GM19023 (cell line): ENCODE data around the gene CUX1.
"Not testable (repeated sequence)": the region's sequence is repeated elsewhere in the genome, so short reads cannot be mapped to it uniquely, and the experiment has no call there.

Source experiments
- ATAC-seq: cut with Tn5 transposase; IDR thresholded peaks from one replicate; pipeline ENCODE4 v1.9.1; 2021; ENCODE audit warnings: mild to moderate bottlenecking, moderate library complexity; ENCODE audit not compliant: unreplicated experiment

Gene CUX1

GRCh38 chr7:102223184-102223583, 405.8 kb downstream of the CUX1 start:
- no peak for ATAC-seq

GRCh38 chr7:102225025-102225424, 407.6 kb downstream of the CUX1 start:
- no peak for ATAC-seq

DNA sequence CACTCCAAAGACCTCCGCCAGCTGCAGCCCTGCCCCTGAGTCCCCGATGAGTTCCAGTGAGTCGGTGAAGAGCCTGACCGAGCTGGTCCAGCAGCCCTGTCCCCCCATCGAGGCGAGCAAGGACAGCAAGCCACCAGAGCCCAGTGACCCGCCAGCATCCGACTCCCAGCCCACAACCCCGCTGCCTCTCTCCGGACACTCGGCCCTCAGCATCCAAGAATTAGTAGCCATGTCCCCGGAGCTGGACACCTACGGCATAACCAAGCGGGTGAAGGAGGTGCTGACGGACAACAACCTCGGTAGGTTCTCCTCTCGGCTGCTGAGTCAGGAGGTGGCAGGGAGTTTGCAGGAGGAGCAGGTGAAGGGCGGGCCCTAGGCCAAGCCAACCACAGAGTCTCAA, 409.9 kb downstream of the CUX1 start:
- no peak for ATAC-seq

DNA sequence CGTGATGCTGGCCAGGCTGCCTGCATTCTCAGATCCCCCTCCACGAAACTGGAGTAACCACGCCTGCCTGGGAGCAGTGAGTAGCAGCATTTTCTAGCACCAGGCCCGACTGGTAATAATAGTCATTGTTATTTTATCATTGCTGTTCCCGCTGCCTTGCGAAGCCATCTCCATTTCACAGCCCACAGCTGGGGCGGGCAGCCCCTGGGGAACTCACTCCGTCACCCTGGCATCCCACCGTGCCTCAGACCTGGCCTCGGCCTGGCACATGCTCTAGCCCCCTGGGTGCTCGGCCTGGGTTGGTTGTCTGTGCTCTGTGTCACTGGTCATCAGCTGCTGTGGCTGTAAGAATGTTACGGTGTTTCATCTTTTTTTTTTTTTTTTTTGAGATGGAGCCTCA, 411.5 kb downstream of the CUX1 start:
- no peak for ATAC-seq

DNA sequence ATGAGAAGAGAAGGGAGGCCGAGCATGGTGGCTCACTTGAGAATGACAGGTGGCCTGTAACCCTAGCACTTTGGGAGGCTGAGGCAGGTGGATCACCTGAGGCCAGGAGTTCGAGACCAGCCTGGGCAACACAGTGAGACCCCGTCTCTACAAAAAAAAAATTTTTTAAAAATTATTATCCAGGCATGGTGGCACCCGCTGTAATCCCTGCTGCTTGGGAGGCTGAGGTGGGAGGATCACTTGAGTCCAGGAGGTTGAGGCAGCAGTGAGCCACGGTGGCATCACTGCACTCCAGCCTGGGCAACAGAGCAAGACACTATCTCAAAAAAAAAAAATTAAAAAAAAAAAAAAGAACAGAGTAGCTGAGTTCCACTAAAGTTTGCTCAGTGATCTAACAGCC, 412.7 kb downstream of the CUX1 start:
- ATAC-seq = not testable (repeated sequence)

DNA sequence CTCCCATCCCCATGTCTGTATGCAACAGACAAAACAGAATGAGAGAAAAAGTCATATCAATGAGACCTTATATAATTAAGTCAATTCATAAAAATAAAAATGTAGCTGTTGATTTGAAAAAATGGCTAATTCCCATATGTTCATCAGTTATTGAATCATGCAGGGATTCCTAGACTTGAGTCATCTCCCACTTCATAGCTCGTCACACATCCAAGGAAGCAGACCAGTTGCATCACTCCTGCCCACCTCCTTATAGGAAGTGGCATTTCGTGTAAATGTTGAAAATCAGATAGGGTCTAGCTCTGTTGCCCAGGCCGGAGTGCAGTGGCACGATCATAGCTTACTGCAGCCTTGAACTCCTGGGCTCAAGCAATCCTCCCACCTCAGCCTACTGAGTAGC, 413.2 kb downstream of the CUX1 start:
- ATAC-seq = no peak

DNA sequence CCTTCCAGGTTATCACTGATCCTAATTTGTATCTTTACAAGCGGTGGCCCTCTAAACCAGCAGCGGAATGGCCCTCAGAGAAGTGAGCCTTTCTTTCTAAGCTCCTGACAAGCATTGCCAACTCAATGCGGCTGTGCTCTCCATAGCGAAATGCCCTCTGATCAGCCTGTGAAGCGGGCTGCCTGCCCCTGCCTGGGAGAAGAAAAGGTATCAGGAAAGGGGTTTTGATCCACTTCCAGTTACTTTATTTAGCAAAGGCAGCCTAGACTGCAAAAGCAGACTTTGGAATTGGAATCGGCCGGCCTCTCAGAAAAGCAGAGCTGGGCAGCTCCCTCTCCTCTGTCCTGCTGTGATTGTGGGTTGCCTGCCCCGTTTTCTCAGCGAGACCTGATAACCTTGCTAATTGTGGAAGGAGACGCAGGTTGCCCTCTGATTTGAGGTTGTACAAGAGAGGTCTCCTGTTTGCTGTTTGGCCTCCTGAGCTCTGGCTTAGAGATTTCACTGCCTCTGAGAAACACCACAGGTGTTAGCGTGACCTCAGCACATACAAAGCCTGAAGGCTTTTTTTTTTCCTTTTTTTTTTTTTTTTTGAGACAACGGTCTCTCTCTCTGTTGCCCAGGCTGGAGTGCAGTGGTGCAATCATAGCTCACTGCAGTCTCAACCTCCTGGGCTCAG, 415.3 kb downstream of the CUX1 start:
- ATAC-seq = no peak

DNA sequence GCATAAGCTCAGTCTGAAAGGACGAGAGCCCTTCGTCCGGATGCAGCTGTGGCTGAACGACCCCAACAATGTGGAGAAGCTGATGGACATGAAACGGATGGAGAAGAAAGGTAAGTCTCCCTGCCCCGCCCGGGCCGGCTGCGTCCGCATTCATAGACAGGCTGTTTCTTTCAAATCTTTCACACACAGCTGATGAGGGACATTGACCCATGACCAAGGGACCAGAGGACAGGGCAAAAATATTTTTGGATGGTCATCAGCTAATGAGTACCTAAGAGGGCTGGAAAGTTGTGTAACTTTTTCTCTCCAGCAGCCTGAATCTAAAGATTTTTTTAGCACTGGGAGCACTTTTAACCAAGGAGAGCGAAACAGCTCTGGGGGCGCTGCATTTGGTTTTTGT, 416.7 kb downstream of the CUX1 start:
- ATAC-seq = no peak

- ATAC-seq = no peak
These were observed 417.6 kb downstream of the CUX1 start for GRCh38 chr7:102234801-102235550.

DNA sequence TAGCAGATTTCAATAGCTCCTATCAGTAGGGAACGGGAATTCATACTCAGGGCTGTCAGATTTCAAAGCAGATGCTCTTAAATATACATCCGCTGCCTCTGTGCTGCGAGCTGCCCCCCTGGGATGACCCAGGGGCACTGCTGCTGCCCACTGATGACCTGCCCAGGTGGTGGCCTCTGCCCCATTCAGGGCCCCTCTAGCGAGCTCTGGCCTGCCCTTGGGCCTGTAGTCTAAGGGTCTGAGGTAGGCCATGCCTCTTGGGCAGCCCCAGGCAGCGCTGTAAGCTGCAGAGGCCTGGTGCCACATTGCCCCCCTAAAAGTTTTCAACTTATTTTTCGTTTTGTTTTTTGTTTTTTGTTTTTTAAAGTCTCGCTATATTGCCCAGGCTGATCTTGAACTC, 418.7 kb downstream of the CUX1 start:
- ATAC-seq = no peak

GRCh38 chr7:102236592-102237287, 419.3 kb downstream of the CUX1 start:
- no peak for ATAC-seq

DNA sequence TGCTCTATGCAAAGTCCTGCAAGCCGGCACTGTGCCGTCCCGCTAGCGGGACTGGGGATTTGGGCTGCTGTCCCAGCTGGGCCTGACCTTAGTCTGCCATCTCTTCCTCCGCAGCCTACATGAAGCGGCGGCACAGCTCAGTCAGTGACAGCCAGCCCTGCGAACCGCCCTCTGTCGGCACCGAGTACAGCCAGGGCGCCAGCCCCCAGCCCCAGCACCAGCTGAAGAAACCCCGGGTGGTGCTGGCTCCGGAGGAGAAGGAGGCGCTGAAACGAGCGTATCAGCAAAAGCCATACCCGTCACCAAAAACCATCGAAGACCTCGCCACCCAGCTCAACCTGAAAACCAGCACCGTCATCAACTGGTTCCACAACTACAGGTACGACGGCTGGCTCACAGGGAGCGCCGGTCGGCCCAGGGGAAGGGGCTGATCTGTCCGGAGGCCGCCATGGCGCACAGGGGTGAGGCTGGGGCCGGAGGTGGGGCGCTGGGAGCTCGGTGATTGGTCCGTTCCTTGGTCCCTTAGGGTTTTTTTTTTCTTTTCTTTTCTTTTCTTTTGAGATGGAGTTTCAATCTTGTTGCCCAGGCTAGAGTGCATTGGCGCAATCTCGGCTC, 421.9 kb downstream of the CUX1 start:
- no peak for ATAC-seq

- ATAC-seq = no peak
These were observed 424.0 kb downstream of the CUX1 start for GRCh38 chr7:102241431-102241830.

GRCh38 chr7:102244601-102245000, 427.2 kb downstream of the CUX1 start:
- ATAC-seq = no peak

- no peak for ATAC-seq
These were observed 430.6 kb downstream of the CUX1 start for GRCh38 chr7:102248081-102248455.

GRCh38 chr7:102248456-102249395, 431.3 kb downstream of the CUX1 start:
- ATAC-seq = no peak

DNA sequence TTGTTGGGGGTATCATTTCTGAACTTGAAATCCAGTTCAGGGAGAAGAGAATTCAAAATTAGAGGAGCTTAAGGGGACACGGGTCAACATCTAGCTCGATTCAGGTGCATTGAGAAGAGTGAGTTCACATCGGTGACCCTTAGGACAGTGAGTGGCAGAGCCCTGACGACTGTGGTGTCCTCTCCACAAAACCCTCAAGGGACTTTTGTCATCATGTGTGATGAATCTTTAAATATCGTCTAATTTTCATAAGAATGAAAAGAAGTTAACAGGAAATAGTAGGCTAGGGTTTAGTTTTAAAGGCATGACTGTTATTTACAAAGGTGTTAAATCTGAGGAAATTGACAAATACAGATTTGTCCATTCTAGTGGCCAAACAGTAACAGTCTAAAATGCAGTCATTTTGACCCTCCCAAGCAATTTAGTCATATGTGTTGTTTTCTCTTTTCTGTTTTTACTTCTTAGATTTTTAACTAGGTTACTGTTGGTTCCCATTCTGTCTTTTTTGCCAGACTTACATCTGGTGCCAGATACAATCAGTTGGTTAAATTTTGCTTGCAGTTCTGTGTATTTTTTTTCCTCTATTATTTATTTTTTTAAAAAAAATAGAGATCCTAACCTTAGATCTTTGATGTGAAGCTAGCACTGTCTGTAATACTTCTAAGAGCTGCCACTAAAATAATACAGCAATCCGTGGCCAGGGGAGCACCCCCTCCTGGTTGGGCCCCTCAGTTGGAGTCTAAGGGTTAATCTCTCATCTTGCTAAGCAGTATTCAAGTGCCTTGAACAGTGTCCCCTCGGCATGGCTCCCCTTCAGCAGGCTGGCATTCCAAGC, 434.3 kb downstream of the CUX1 start:
- ATAC-seq = no peak

- no peak for ATAC-seq
These were observed 435.0 kb downstream of the CUX1 start for GRCh38 chr7:102252366-102252982.
